Activated CD4-positive, alpha-beta T cell treated with anti-CD3 and anti-CD28 coated beads, Interleukin-2, amount 50 U/mL, for 48 hours (primary cell): ENCODE results near the gene HLTF.
"Not testable (repeated sequence)": the region's sequence is repeated elsewhere in the genome, so short reads cannot be mapped to it uniquely, and the experiment has no call there.

ENCODE experiments used
- DNase-seq, 2 experiments: peaks; one replicate each; pipeline ENCODE4 v3.0.0-alpha.2; 2020

HLTF gene, protein sequence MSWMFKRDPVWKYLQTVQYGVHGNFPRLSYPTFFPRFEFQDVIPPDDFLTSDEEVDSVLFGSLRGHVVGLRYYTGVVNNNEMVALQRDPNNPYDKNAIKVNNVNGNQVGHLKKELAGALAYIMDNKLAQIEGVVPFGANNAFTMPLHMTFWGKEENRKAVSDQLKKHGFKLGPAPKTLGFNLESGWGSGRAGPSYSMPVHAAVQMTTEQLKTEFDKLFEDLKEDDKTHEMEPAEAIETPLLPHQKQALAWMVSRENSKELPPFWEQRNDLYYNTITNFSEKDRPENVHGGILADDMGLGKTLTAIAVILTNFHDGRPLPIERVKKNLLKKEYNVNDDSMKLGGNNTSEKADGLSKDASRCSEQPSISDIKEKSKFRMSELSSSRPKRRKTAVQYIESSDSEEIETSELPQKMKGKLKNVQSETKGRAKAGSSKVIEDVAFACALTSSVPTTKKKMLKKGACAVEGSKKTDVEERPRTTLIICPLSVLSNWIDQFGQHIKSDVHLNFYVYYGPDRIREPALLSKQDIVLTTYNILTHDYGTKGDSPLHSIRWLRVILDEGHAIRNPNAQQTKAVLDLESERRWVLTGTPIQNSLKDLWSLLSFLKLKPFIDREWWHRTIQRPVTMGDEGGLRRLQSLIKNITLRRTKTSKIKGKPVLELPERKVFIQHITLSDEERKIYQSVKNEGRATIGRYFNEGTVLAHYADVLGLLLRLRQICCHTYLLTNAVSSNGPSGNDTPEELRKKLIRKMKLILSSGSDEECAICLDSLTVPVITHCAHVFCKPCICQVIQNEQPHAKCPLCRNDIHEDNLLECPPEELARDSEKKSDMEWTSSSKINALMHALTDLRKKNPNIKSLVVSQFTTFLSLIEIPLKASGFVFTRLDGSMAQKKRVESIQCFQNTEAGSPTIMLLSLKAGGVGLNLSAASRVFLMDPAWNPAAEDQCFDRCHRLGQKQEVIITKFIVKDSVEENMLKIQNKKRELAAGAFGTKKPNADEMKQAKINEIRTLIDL

DNA sequence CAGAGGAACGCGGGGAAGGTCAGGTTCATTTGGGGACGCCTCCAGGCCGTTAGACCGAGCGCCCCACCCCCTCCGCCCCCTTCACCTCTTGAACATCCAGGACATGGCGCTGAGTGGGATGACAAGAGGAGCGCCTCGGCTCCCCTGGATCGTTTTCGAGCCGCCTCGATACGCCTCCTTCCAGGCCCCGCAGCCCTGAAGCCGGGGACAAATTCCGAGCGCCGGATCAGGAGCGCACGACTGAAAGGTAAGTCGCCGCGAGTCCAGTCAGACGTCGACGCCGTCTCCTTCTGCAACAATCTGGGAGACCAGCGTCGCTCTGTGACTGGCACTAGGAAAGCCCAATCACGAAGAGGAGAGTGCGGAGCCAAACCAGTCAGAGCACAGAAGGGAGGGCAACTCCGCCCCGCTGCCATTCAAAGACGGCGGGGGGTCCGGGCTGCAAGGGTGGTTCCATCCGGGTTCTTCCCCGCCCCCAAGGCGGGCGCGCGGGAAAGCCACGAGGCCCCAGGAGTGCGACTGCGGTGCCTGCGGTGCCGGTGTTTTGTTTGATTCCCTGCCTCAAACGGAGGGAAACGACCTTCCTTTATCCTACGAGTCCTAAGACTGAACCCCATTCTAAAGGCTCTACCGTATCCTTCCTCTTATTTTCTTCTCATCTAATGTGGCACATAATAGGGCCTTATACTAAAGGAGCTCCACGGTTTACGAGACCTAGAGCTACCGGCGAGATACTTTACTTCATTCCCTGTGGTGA lies at the start of gene HLTF:
HLTF (minus strand) TSS at position 302 of the 757 bp plus-strand sequence; CDS start at position 105, 197 bp downstream.
- peak; percentile 88 to 92 for DNase-seq

DNA sequence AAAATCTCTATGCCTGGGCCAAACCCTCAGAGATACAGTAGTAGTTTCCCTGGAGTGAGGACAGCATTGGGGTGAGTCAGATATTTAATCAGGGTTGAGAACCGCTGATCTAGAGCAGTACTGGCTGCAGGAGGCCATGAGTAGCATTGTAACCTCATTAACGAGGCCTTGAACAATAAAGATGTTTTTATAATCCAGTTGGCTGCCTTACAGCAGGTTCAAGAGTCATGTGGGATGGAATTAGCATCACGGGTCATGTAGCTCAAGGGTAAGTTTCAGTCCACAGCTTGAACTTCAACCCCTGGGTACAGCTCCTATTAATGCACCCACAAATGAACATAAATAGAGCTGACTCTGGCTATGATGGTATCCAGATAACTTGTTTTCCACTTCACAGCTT lies 48.2 kb upstream of the HLTF start:
- DNase-seq = no peak

GRCh38 chr3:149131589-149131988 lies 45.3 kb upstream of the HLTF start:
- no peak for DNase-seq

DNA sequence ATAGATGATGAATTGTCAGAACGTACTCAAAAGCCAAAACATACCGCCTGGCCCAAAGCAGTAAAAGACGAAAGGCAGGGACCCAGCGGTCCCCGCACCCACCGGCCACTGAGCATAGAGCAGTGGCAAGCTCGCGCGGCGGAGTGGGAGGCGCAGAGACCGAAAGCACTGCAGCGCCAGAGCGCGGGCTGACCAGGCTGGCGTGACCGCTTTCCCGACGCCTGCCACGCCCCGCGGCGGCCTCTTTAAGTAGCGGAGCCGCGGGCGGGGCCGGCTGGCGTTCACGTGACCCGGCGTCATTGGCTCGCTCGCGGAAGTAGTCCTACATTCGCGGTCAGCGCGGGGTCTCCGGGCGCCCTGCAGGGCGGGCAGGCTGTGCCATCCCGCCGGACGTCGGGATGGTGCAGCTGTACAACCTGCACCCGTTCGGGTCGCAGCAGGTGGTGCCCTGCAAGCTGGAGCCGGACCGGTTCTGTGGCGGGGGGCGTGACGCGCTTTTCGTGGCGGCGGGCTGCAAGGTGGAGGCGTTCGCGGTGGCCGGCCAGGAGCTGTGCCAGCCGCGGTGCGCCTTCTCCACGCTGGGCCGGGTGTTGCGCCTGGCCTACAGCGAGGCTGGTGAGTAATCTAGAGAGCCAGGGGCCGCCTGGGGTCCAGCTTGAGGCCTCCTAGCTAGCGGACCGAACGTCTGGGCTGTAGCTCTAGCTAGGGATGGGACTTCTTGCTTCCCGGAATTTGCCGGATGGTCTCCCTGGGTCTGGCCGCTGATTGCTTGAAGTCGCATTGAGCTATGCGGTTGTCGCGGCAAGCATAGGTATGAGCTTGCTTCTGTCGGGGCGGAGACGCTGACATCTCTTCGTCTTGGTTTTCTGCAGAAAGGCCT lies 43.2 kb upstream of the HLTF start, which contains the start of gene HPS3:
HPS3 (plus strand) TSS at position 313 of the 880 bp plus-strand sequence; CDS start at position 399, 86 bp downstream.
- DNase-seq = peak; percentile 83 to 85

- DNase-seq = no peak
These were observed 42.5 kb upstream of the HLTF start for GRCh38 chr3:149128821-149129220.

DNA sequence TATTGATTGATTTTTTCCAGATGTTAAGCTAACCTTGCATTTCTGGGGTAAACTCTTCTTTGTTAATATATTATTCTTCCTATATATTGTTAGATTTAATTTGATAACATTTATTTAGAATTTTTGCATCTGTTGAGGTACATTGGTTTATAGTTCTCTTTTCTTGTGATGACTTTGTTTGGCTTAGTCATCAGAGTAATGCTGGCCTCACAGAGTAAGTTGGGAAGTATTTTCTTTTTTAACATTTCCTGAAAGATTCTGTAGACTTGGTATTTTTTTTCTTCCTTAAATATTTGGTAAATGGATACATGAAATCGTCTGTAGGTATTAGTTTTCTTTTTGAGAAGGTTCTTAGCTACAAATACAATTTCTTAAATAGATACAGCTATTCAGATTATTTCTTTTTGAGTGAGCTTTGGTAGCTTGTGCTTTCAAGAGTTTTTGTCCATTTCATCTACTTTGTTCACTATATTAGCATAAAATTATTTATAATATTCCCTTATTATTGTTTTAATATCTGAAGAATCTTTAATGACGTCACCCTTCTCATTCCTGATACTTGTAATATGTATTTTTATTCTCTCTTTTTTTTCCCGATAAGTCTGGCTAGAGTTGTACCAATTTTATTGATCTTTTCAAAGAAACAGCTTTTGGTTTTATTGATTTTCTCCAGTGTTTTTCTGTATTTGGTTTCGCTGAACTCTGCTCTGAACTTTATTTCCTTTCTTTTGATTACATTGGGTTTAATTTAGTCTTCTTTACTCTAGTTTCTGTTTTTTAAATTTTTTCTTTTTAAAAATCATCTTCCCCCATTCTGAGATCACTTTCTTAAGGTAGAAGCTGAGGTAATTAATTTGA lies 36.6 kb upstream of the HLTF start:
- DNase-seq = no peak

- DNase-seq = no peak
These were observed 34.0 kb upstream of the HLTF start for GRCh38 chr3:149120051-149120972.

GRCh38 chr3:149119466-149119865 lies 33.1 kb upstream of the HLTF start:
- DNase-seq = no peak

- DNase-seq = no peak
These were observed 32.4 kb upstream of the HLTF start for GRCh38 chr3:149118724-149119123.

DNA sequence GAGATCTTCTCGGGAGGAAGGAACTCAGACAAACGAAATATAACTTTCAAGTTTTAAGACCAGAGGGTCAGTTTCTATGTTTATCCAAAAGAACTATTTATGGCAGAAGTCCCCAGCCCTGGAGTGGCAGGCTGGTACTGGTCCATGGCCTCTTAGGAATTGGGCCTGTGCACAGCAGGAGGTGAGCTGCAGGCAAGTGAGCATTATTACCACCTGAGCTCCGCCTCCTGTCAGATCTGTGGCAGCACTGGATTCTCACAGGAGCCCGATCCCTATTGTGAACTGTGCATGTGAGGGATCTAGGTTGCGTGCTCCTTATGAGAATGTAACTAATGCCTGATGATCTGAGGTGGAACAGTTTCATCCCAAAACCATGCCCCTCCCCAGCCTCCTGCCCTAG lies 28.8 kb upstream of the HLTF start:
- no peak for DNase-seq

- no peak for DNase-seq
These were observed 28.1 kb upstream of the HLTF start for GRCh38 chr3:149114458-149114857.

DNA sequence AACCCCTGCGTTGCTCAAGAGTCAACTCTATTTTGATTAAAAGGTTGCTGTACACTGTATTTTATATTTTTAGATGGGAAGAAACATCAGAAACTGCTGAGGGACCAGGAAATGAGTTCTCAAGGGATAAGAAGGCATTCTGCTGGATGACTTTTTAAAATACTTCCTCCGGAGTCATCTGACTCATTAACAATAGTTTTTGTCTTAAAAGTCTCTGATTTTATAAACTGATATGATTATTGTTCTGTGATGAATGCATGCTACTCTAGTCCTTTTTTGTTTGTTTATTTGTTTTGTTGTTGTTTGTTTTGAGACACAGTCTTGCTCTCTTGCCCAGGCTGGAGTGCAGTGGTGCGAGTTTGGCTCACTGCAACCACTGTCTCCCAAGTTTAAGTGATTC lies 18.2 kb upstream of the HLTF start:
- no peak for DNase-seq

DNA sequence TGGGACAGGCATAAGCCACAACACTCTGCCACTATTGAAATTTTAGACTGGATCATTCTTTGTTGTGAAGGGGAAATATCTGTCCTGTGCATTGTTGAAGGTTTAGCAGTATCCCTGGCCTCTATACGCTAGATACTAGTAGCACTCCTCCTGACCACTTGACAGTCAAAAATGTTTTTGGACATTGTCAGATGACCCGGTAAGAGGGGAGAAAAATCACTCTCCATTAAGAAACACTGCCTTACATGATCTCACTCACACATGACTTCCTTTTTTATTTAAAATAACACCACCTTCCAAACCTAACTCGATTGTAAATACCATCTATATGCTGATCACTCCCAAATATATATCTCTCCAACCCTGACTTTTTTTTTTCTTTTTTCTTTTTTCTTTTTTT lies 15.3 kb upstream of the HLTF start:
- no peak for DNase-seq

DNA sequence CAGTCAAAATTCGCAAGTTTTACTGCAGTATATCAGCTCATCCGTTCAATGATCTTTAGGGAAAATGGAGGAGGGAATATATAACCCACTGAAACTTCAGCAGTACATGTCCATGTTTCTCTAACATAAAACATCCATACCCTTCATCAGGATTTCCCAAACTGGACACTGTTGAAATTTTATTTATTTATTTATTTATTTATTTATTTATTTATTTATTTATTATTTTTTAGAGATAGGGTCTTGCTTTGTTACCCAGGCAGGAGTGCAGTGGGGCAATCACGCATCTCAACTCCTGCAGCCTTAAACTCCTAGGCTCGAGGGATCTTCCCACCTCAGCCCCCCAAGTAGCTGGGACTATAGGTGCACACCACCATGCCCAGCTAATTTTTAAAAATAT lies 14.8 kb upstream of the HLTF start:
- no peak for DNase-seq

DNA sequence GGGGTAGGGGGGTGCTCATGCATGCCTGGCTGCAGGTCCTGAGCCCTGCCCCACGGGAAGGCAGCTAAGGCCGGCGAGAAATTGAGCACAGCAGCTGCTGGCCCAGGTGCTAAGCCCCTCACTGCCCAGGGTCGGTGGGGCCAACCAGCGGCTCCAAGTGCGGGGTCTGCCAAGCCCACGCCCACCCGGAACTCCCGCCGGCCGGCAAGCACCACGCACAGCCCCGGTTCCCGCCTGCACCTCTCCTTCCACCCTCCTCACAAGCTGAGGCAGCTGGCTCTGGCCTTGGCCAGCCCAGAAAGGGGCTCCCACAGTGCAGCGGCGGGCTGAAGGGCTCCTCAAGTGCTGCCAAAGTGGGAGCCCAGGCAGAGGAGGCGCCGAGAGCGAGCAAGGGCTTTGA lies 11.7 kb upstream of the HLTF start:
- not testable (repeated sequence) for DNase-seq

DNA sequence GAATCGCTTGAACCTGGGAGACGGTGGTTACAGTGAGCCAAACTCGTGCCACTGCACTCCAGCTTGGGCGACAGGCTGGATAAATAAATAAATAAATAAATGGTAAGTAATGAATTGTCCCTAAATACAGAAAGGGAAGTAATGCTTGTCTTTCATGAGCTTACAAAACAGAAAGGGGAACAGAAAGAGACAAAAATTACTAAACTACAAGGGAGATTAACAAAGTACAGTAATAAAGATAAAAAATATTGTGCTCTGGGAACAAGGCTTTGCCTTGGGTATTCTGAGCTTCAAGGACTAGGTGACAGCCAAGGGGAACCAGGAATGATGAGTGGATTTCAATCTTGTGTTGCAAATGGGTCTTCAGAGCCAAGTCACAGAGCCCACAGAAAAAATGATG lies 9.2 kb upstream of the HLTF start:
- no peak for DNase-seq

GRCh38 chr3:149091983-149092382 lies 5.7 kb upstream of the HLTF start:
- DNase-seq = no peak

- DNase-seq = no peak
These were observed 4.6 kb upstream of the HLTF start for GRCh38 chr3:149090907-149091306.

DNA sequence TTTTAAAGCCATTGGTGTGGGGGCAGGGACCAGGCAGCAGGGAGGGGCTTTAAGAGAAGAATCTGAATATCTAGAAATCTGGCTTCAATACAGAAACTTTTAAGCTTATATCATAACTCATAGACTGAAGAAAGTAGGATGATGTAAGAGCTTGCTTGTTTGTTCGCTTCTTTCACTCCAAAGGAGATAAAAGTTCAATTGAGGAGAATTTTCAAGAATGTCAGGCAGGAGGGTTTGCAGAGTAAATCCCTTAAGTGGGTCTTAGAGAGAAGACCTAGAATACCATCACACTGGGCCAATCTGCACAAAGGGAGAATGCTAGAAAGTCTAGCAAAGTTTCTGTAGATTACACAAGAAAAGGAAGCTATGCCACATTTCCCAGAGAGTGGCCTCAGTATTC lies 4.1 kb upstream of the HLTF start:
- no peak for DNase-seq

- DNase-seq = no peak
These were observed 3.1 kb upstream of the HLTF start for GRCh38 chr3:149089395-149089794.
